SK-N-SH (cell line): ENCODE data around the gene ISLR2.
"Not testable (repeated sequence)": the region's sequence is repeated elsewhere in the genome, so short reads cannot be mapped to it uniquely, and the experiment has no call there.

Experiments
- EZH2phosphoT487 ChIP-seq: fragments of 200-600 bp; sonication (generic); IDR thresholded peaks from 2 replicates; pipeline ENCODE4 v1.6.1; 2017; ENCODE audit warnings: low read depth, mixed run types, mild to moderate bottlenecking, antibody characterized with exemption, moderate library complexity, borderline replicate concordance
- GABPA ChIP-seq: IDR thresholded peaks from 2 replicates; pipeline ENCODE4 v1.4.0; 2012; ENCODE audit warnings: low read depth, mild to moderate bottlenecking
- RFX5 ChIP-seq: IDR thresholded peaks from 2 replicates; pipeline ENCODE4 v1.6.1; 2012; ENCODE audit warnings: mild to moderate bottlenecking, improper control_type of control experiment, low read length
- SIN3A ChIP-seq: IDR thresholded peaks from 2 replicates; pipeline ENCODE4 v1.6.1; 2012; ENCODE audit warnings: low read depth, mild to moderate bottlenecking, low read length, moderate library complexity, borderline replicate concordance
- TEAD4 ChIP-seq: IDR thresholded peaks from 2 replicates; pipeline ENCODE4 v1.4.0; 2012; ENCODE audit warnings: mild to moderate bottlenecking, borderline replicate concordance; ENCODE audit not compliant: insufficient read depth
- TF ChIP-seq, protein P1 (sequence below): fragments of 200-600 bp; sonication (generic); IDR thresholded peaks from 2 replicates; pipeline ENCODE4 v1.6.1; 2017; ENCODE audit warnings: antibody characterized with exemption, mild to moderate bottlenecking, moderate library complexity
- TF ChIP-seq, protein P2 (sequence below): fragments of 150-350 bp; IDR thresholded peaks from 2 replicates; pipeline ENCODE4 v1.6.1; 2017; ENCODE audit warnings: antibody characterized with exemption, low read length, low read depth, borderline replicate concordance

DNA sequence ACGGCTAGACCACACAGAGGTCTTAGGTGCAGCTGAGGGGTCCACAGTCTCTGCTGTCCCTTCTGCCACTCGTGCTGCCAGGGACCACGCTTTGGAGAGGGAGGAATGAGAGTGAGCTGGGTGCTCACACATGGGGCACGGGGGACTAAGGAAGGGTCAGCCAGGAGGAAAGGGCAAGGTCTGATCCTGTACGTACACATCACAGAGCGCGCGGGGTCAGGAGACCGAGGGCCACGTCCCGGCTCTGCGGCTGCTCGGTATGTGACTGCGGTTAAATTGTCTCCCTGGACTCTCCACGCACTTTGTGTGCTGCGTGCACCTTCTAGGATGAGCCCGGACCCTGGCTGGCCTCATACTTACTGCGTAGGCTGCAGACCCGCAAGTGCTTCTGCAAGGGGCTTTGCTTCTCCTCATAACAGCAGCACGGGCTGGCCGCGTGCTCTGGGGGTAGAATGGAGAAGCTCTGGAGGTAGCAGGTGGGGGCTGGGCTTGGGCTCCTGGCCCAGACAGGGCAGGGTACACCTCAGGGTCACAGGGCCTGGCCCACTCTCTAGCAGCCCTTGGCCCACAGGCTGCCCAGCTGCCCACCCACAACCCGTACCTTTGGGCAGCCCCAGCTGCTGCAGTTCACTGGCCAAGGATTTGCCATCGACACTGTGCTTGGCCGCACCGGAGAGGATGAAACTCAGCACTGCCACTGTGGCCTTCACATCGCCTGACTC lies 33.5 kb upstream of the ISLR2 start:
- TF ChIP-seq RFX5, GABPA, EZH2phosphoT487, SIN3A, TEAD4: not testable (repeated sequence)
- TF ChIP-seq, protein P1, sequence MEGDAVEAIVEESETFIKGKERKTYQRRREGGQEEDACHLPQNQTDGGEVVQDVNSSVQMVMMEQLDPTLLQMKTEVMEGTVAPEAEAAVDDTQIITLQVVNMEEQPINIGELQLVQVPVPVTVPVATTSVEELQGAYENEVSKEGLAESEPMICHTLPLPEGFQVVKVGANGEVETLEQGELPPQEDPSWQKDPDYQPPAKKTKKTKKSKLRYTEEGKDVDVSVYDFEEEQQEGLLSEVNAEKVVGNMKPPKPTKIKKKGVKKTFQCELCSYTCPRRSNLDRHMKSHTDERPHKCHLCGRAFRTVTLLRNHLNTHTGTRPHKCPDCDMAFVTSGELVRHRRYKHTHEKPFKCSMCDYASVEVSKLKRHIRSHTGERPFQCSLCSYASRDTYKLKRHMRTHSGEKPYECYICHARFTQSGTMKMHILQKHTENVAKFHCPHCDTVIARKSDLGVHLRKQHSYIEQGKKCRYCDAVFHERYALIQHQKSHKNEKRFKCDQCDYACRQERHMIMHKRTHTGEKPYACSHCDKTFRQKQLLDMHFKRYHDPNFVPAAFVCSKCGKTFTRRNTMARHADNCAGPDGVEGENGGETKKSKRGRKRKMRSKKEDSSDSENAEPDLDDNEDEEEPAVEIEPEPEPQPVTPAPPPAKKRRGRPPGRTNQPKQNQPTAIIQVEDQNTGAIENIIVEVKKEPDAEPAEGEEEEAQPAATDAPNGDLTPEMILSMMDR = not testable (repeated sequence)
- TF ChIP-seq, protein P2, sequence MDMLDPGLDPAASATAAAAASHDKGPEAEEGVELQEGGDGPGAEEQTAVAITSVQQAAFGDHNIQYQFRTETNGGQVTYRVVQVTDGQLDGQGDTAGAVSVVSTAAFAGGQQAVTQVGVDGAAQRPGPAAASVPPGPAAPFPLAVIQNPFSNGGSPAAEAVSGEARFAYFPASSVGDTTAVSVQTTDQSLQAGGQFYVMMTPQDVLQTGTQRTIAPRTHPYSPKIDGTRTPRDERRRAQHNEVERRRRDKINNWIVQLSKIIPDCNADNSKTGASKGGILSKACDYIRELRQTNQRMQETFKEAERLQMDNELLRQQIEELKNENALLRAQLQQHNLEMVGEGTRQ = not testable (repeated sequence)
